PFSK-1 (cell line): ENCODE results near the gene MELK.

ENCODE experiments used
- FOXP2 ChIP-seq: optimal IDR thresholded peaks from 2 replicates; pipeline ENCODE3; 2011; ENCODE audit warnings: borderline replicate concordance, control low read depth, inconsistent platforms; ENCODE audit not compliant: insufficient read depth; ENCODE audit errors: extremely low read length, extremely low read depth
- POLR2AphosphoS5 ChIP-seq: IDR thresholded peaks from 2 replicates; pipeline ENCODE4 v1.6.1; 2012; ENCODE audit warnings: low read depth, mild to moderate bottlenecking, control low read depth, low read length, moderate library complexity
- REST ChIP-seq, 2 experiments: IDR thresholded peaks; 2 replicates each; pipeline versions ENCODE4 v1.6.1 to v1.8.0; 2011 to 2012; ENCODE audit warnings: low read depth in 2 of 2, low read length in 2 of 2, control low read depth in 1 of 2, inconsistent platforms in 1 of 2, mild to moderate bottlenecking in 1 of 2, moderate library complexity in 1 of 2; ENCODE audit not compliant: insufficient read depth in 1 of 2
- SIN3A ChIP-seq: IDR thresholded peaks from 2 replicates; pipeline ENCODE4 v1.6.1; 2012; ENCODE audit warnings: mild to moderate bottlenecking, low read length, moderate library complexity, borderline replicate concordance; ENCODE audit not compliant: insufficient read depth
- TAF1 ChIP-seq: IDR thresholded peaks from 2 replicates; pipeline ENCODE4 v1.6.1; 2012; ENCODE audit warnings: low read length, control low read depth, borderline replicate concordance; ENCODE audit not compliant: insufficient read depth

Gene MELK

GRCh38 chr9:36637491-36638270 is 65.0 kb downstream of the MELK start:
- TF ChIP-seq SIN3A (no peak), POLR2AphosphoS5 (no peak), REST (IDR thresholded peaks at IDR 0.05; ENCODE audit: insufficient read depth in 1 of 2, low read depth in 2 of 2, low read length in 2 of 2) (no peak), FOXP2 (no peak), TAF1 (no peak)

GRCh38 chr9:36640771-36641381 is 68.2 kb downstream of the MELK start:
- TF ChIP-seq REST (IDR thresholded peaks at IDR 0.05; ENCODE audit: insufficient read depth in 1 of 2, low read depth in 2 of 2, low read length in 2 of 2) (no peak), TAF1 (no peak), SIN3A (no peak), POLR2AphosphoS5 (no peak), FOXP2 (no peak)

- TF ChIP-seq FOXP2 (no peak), SIN3A (no peak), TAF1 (no peak), REST (IDR thresholded peaks at IDR 0.05; ENCODE audit: insufficient read depth in 1 of 2, low read depth in 2 of 2, low read length in 2 of 2) (no peak), POLR2AphosphoS5 (no peak)
Observed at GRCh38 chr9:36642817-36643216, 70.1 kb downstream of the MELK start.

- TF ChIP-seq POLR2AphosphoS5: no peak
- no peak for TF ChIP-seq FOXP2
- no peak for TF ChIP-seq TAF1
- no peak for TF ChIP-seq REST (IDR thresholded peaks at IDR 0.05; ENCODE audit: insufficient read depth in 1 of 2, low read depth in 2 of 2, low read length in 2 of 2)
- no peak for TF ChIP-seq SIN3A
Observed at GRCh38 chr9:36656842-36657241, 84.1 kb downstream of the MELK start.
